Activated CD8-positive, alpha-beta T cell treated with anti-CD3 and anti-CD28 coated beads for 36 hours (primary cell): ENCODE results near the gene TBC1D22A. TPM values are rescaled to one million over a fixed set of nuclear protein-coding genes. Genes with fewer than 3 reads are reported as not detected.

Source experiments
- ATAC-seq: fragments of 200-7000 bp; cut with Tn5 transposase; one replicate; pipeline ENCODE4 v1.10.0; 2021; ENCODE audit warnings: mild to moderate bottlenecking, moderate library complexity
- CTCF ChIA-PET: fragments of 350-600 bp; sonication (Branson Sonifier 250); formaldehyde crosslinking; loops from one replicate; lab custom pipeline; 2021; ENCODE audit warnings: antibody characterized with exemption; lab: Charles Lee
- POLR2A ChIA-PET: fragments of 350-600 bp; sonication (Branson Sonifier 250); formaldehyde crosslinking; loops from one replicate; lab custom pipeline; 2021; ENCODE audit warnings: antibody characterized with exemption; lab: Charles Lee
- DNase-seq: peaks from one replicate; pipeline ENCODE4 v3.0.0-alpha.2; 2020
- H3K27ac Mint-ChIP-seq: one replicate; pipeline ENCODE4 v1.8.0; 2021; ENCODE audit warnings: mild to moderate bottlenecking, mixed read lengths
- H3K27me3 Mint-ChIP-seq: one replicate; pipeline ENCODE4 v1.8.0; 2021; ENCODE audit warnings: mixed read lengths
- H3K36me3 Mint-ChIP-seq: one replicate; pipeline ENCODE4 v1.8.0; 2021; ENCODE audit warnings: low read depth, mixed read lengths
- H3K4me1 Mint-ChIP-seq: one replicate; pipeline ENCODE4 v1.8.0; 2021; ENCODE audit warnings: low read depth, mixed read lengths
- H3K4me3 Mint-ChIP-seq: one replicate; pipeline ENCODE4 v1.8.0; 2021; ENCODE audit warnings: mild to moderate bottlenecking, moderate library complexity, mixed read lengths
- H3K9me3 Mint-ChIP-seq: one replicate; pipeline ENCODE4 v1.8.0; 2021; ENCODE audit warnings: mixed read lengths
- CTCF ChIP-seq: fragments of 200-600 bp; IDR thresholded peaks from one replicate; pipeline ENCODE4 v1.8.0; 2022; ENCODE audit warnings: antibody characterized with exemption, mild to moderate bottlenecking
- intact Hi-C: fragments of 100-400 bp; cut with micrococcal nuclease; formaldehyde crosslinking; loops from one replicate; pipeline ENCODE4 v1.10.0; 2022
- total RNA-seq, 2 experiments: library from RNA; stranded (reverse); gene quantifications; one replicate each; pipeline ENCODE4 v1.2.3, GENCODE V29; 2021

Gene TBC1D22A
- total RNA-seq, 2 experiments from 2014 or later = 41.0 to 42.8 TPM

GRCh38 chr22:47060718-47061117 is 298.3 kb downstream of the TBC1D22A start:
- Mint-ChIP-seq H3K36me3 (peaks cover 19% of the 10 kb centered on the region), H3K9me3 (no peaks in the 10 kb centered on the region), H3K4me1 (peaks cover 10% of the 10 kb centered on the region), H3K27me3 (no peaks in the 10 kb centered on the region), H3K4me3 (no peak overlapping the region), H3K27ac (no peak overlapping the region)
- ChIA-PET POLR2A (no interaction called here), CTCF (no interaction called here)
- intact Hi-C loops = no loop called here
- DNase-seq = no peak
- ATAC-seq = no peak
- no peak for TF ChIP-seq CTCF

GRCh38 chr22:47061226-47061625 is 298.8 kb downstream of the TBC1D22A start:
- CTCF ChIA-PET = no interaction called here
- Mint-ChIP-seq H3K27me3 (no peaks in the 10 kb centered on the region), H3K9me3 (no peaks in the 10 kb centered on the region), H3K36me3 (peaks cover 19% of the 10 kb centered on the region), H3K4me3 (no peak overlapping the region), H3K4me1 (peaks cover 14% of the 10 kb centered on the region), H3K27ac (no peak overlapping the region)
- no peak for TF ChIP-seq CTCF
- POLR2A ChIA-PET = no interaction called here
- no peak for DNase-seq
- intact Hi-C loops = no loop called here
- no peak for ATAC-seq

GRCh38 chr22:47062126-47062525 is 299.7 kb downstream of the TBC1D22A start:
- peaks cover 19% of the 10 kb centered on the region for H3K36me3 Mint-ChIP-seq
- no peak for TF ChIP-seq CTCF
- H3K4me1 Mint-ChIP-seq = peaks cover 14% of the 10 kb centered on the region
- POLR2A ChIA-PET = no interaction called here
- no peak overlapping the region for H3K27ac Mint-ChIP-seq
- CTCF ChIA-PET = no interaction called here
- ATAC-seq = no peak
- no peak for DNase-seq
- H3K9me3 Mint-ChIP-seq = no peaks in the 10 kb centered on the region
- no peaks in the 10 kb centered on the region for H3K27me3 Mint-ChIP-seq
- H3K4me3 Mint-ChIP-seq = no peak overlapping the region
- intact Hi-C loops = no loop called here

GRCh38 chr22:47063071-47063509 is 300.6 kb downstream of the TBC1D22A start:
- POLR2A ChIA-PET = no interaction called here
- peaks cover 16% of the 10 kb centered on the region for H3K36me3 Mint-ChIP-seq
- H3K4me1 Mint-ChIP-seq = peaks cover 23% of the 10 kb centered on the region
- TF ChIP-seq CTCF = no peak
- DNase-seq (no peak), ATAC-seq (no peak)
- intact Hi-C loops = no loop called here
- no peak overlapping the region for H3K27ac Mint-ChIP-seq
- CTCF ChIA-PET = no interaction called here
- no peak overlapping the region for H3K4me3 Mint-ChIP-seq
- H3K27me3 Mint-ChIP-seq = no peaks in the 10 kb centered on the region
- H3K9me3 Mint-ChIP-seq = no peaks in the 10 kb centered on the region

GRCh38 chr22:47063606-47064005 is 301.2 kb downstream of the TBC1D22A start:
- Mint-ChIP-seq H3K27me3 (no peaks in the 10 kb centered on the region), H3K4me3 (no peak overlapping the region), H3K27ac (no peak overlapping the region), H3K4me1 (peaks cover 28% of the 10 kb centered on the region), H3K9me3 (no peaks in the 10 kb centered on the region), H3K36me3 (peaks cover 16% of the 10 kb centered on the region)
- DNase-seq (no peak), ATAC-seq (no peak)
- no peak for TF ChIP-seq CTCF
- intact Hi-C loops = no loop called here
- ChIA-PET POLR2A (no interaction called here), CTCF (no interaction called here)
